HCT116 (cell line): ENCODE measurements around the gene ELP2. TPM values are rescaled to one million over a fixed set of nuclear protein-coding genes. Genes with fewer than 3 reads are reported as not detected.

Source experiments
- ATAC-seq: fragments of 200-7000 bp; cut with Tn5 transposase; 2 replicates; pipeline ENCODE4 v1.9.1; 2020; ENCODE audit warnings: mild to moderate bottlenecking, moderate library complexity
- BruUV-seq: library from RNA; stranded (reverse); fragments of 400-500 nt; replicated peaks from 2 replicates; lab custom pipeline; 2021; lab: Mats Ljungman, UMichigan
- CTCF ChIA-PET: fragments of 300-600 bp; sonication (Branson Sonifier 250); formaldehyde crosslinking; loops from one replicate; lab custom pipeline; 2021; ENCODE audit warnings: antibody characterized with exemption; lab: Charles Lee
- POLR2A ChIA-PET: fragments of 300-600, 350-600 bp; sonication (Branson Sonifier 250); formaldehyde crosslinking; loops from one replicate; lab custom pipeline; 2021; ENCODE audit warnings: antibody characterized with exemption; lab: Charles Lee
- RAD21 ChIA-PET, 2 experiments: fragments of 300-600 bp; sonication (Branson Sonifier 250); formaldehyde crosslinking; loops; one replicate each; lab custom pipeline; 2023; ENCODE audit warnings: low total read pairs in 2 of 2; ENCODE audit not compliant: uncharacterized antibody in 2 of 2, unreplicated experiment in 2 of 2, low non-redundant PET in 1 of 2; lab: Charles Lee
- DNase-seq: peaks from one replicate; pipeline ENCODE4 v3.0.0-alpha.2; 2010; ENCODE audit warnings: low read depth, low spot score
- H2AFZ ChIP-seq: fragments of 200-600 bp; shearing (Covaris generic), sonication (generic); 2 replicates; pipeline ENCODE4 v1.6.1; 2017; ENCODE audit warnings: low read depth, mixed run types, mixed read lengths, antibody characterized with exemption, low read length; ENCODE audit not compliant: poor library complexity, severe bottlenecking
- H3K27ac ChIP-seq: 2 replicates; pipeline ENCODE4 v1.5.1; 2012; ENCODE audit warnings: low read depth, low read length
- H3K27me3 ChIP-seq: fragments of 200-600 bp; sonication (generic); 2 replicates; pipeline ENCODE4 v1.6.1; 2016; ENCODE audit warnings: mixed run types, low read length, mixed read lengths; ENCODE audit not compliant: insufficient read depth
- H3K36me3 ChIP-seq, 2 experiments: fragments of 200-500 bp in 1 of 2; fragments of 200-600 bp in 1 of 2; sonication (Bioruptor generic) in 1 of 2; sonication (generic) in 1 of 2; 2 replicates each; pipeline versions ENCODE4 v1.5.1 to v1.6.1; 2014 to 2016; ENCODE audit warnings: low read length in 2 of 2, inconsistent platforms in 1 of 2, mixed read lengths in 1 of 2, mixed run types in 1 of 2; ENCODE audit not compliant: insufficient read depth in 2 of 2, control insufficient read depth in 1 of 2
- H3K4me1 ChIP-seq, 2 experiments: fragments of 200-600 bp in 1 of 2; sonication (generic) in 1 of 2; 2 replicates each; pipeline versions ENCODE4 v1.5.1 to v1.6.1; 2012 to 2017; ENCODE audit warnings: low read length in 2 of 2, inconsistent platforms in 1 of 2, mild to moderate bottlenecking in 1 of 2, mixed read lengths in 1 of 2, mixed run types in 1 of 2, moderate library complexity in 1 of 2; ENCODE audit not compliant: insufficient read depth in 2 of 2, control insufficient read depth in 1 of 2
- H3K4me2 ChIP-seq: fragments of 200-600 bp; sonication (generic); 2 replicates; pipeline ENCODE4 v1.6.1; 2017; ENCODE audit warnings: mixed run types, low read length, mixed read lengths
- H3K4me3 ChIP-seq, 2 experiments: fragments of 200-600 bp in 1 of 2; sonication (generic) in 1 of 2; replicated peaks in 1 of 2; 2 replicates each; pipeline ENCODE4 v1.5.1; 2011 to 2016; ENCODE audit warnings: low read length in 2 of 2, control low read depth in 1 of 2, low read depth in 1 of 2, mild to moderate bottlenecking in 1 of 2, mixed read lengths in 1 of 2, mixed run types in 1 of 2
- H3K79me2 ChIP-seq: fragments of 200-600 bp; sonication (generic); 2 replicates; pipeline ENCODE4 v1.6.1; 2017; ENCODE audit warnings: mild to moderate bottlenecking, mixed run types, low read length, moderate library complexity, mixed read lengths; ENCODE audit not compliant: insufficient read depth
- H3K9ac ChIP-seq: fragments of 200-600 bp; sonication (generic); 2 replicates; pipeline ENCODE4 v1.6.1; 2016; ENCODE audit warnings: low read length, mixed read lengths
- H3K9me2 ChIP-seq: fragments of 200-600 bp; sonication (generic), shearing (Covaris generic); 2 replicates; pipeline ENCODE4 v1.6.1; 2017; ENCODE audit warnings: mixed run types, mild to moderate bottlenecking, moderate library complexity; ENCODE audit not compliant: insufficient read depth
- H3K9me3 ChIP-seq, 2 experiments: fragments of 200-500 bp in 1 of 2; fragments of 200-600 bp in 1 of 2; sonication (Bioruptor generic) in 1 of 2; sonication (generic) in 1 of 2; 2 replicates each; pipeline ENCODE4 v1.6.1; 2014 to 2017; ENCODE audit warnings: low read length in 2 of 2, mixed read lengths in 2 of 2, inconsistent platforms in 1 of 2, low read depth in 1 of 2, mild to moderate bottlenecking in 1 of 2, mixed run types in 1 of 2, moderate library complexity in 1 of 2; ENCODE audit not compliant: control insufficient read depth in 1 of 2, insufficient read depth in 1 of 2
- H4K20me1 ChIP-seq: fragments of 200-600 bp; sonication (generic), shearing (Covaris generic); 2 replicates; pipeline ENCODE4 v1.6.1; 2017; ENCODE audit warnings: mixed run types, mild to moderate bottlenecking, moderate library complexity; ENCODE audit not compliant: insufficient read depth
- CEBPB ChIP-seq: IDR thresholded peaks from 2 replicates; pipeline ENCODE4 v1.6.1; 2012; ENCODE audit warnings: low read depth
- EZH2phosphoT487 ChIP-seq: fragments of 200-600 bp; IDR thresholded peaks from 2 replicates; pipeline ENCODE4 v1.6.1; 2018; ENCODE audit warnings: antibody characterized with exemption, borderline replicate concordance
- FOSL1 ChIP-seq: IDR thresholded peaks from 2 replicates; pipeline ENCODE4 v1.6.1; 2012; ENCODE audit warnings: low read depth
- JUND ChIP-seq: IDR thresholded peaks from 2 replicates; pipeline ENCODE4 v1.6.1; 2012
- POLR2AphosphoS5 ChIP-seq: IDR thresholded peaks from 2 replicates; pipeline ENCODE4 v1.6.1; 2011; ENCODE audit warnings: mild to moderate bottlenecking, low read depth, low read length, moderate library complexity
- RAD21 ChIP-seq: IDR thresholded peaks from 2 replicates; pipeline ENCODE4 v1.6.1; 2012; ENCODE audit warnings: low read depth, mild to moderate bottlenecking
- SP1 ChIP-seq: IDR thresholded peaks from 2 replicates; pipeline ENCODE4 v1.6.1; 2012; ENCODE audit warnings: low read depth
- SRF ChIP-seq: IDR thresholded peaks from 2 replicates; pipeline ENCODE4 v1.6.1; 2012; ENCODE audit warnings: low read depth
- TCF7L2 ChIP-seq: IDR thresholded peaks from 2 replicates; pipeline ENCODE4 v1.7.0; 2011; ENCODE audit warnings: borderline replicate concordance, inconsistent platforms; ENCODE audit not compliant: insufficient read depth, insufficient read length; ENCODE audit errors: extremely low read depth
- YY1 ChIP-seq: IDR thresholded peaks from 2 replicates; pipeline ENCODE4 v1.6.1; 2011; ENCODE audit warnings: low read length, low read depth, moderate library complexity, mild to moderate bottlenecking; ENCODE audit not compliant: insufficient replicate concordance; ENCODE audit errors: extremely low read depth
- ZFX ChIP-seq: fragments of 450-650 bp; IDR thresholded peaks from 2 replicates; pipeline ENCODE4 v1.6.1; 2017
- intact Hi-C: fragments of 100-400 bp; cut with micrococcal nuclease; formaldehyde crosslinking; loops from 2 replicates; pipeline ENCODE4 v1.10.0; 2022
- total RNA-seq: library from RNA; stranded (reverse); gene quantifications from one replicate; pipeline ENCODE4 v1.2.1, GENCODE V29; 2021; ENCODE audit not compliant: unreplicated experiment
- TF ChIP-seq, protein P1 (sequence below): IDR thresholded peaks from 2 replicates; pipeline ENCODE4 v1.6.1; 2012; ENCODE audit warnings: low read depth
- TF ChIP-seq, protein P2 (sequence below): IDR thresholded peaks from 2 replicates; pipeline ENCODE4 v1.6.1; 2011; ENCODE audit warnings: mild to moderate bottlenecking, low read length, moderate library complexity; ENCODE audit not compliant: insufficient replicate concordance; ENCODE audit errors: extremely low read depth

ELP2 gene
- total RNA-seq, 1 experiment from 2014 or later = 109 TPM

DNA sequence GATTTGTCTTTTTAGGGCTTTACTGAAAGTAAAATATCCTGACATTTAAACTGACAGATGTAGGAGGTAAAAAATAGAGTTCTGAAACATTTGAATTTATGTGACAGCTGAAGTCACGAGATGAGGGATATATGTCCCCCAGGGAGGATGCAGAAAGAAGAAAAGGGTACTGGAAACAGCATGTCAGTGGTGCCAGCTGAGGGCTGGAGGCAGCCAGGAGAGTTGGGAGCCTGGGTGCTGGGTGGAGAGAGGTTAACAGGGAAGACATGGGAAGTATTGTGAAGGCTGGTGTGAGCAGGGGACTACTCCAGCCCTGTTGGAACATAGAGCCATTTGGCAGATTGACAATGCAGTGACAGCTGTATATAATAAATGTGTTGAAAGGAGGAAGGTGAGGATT is 45.8 kb downstream of the ELP2 start (continued):
- TF ChIP-seq, protein P1, sequence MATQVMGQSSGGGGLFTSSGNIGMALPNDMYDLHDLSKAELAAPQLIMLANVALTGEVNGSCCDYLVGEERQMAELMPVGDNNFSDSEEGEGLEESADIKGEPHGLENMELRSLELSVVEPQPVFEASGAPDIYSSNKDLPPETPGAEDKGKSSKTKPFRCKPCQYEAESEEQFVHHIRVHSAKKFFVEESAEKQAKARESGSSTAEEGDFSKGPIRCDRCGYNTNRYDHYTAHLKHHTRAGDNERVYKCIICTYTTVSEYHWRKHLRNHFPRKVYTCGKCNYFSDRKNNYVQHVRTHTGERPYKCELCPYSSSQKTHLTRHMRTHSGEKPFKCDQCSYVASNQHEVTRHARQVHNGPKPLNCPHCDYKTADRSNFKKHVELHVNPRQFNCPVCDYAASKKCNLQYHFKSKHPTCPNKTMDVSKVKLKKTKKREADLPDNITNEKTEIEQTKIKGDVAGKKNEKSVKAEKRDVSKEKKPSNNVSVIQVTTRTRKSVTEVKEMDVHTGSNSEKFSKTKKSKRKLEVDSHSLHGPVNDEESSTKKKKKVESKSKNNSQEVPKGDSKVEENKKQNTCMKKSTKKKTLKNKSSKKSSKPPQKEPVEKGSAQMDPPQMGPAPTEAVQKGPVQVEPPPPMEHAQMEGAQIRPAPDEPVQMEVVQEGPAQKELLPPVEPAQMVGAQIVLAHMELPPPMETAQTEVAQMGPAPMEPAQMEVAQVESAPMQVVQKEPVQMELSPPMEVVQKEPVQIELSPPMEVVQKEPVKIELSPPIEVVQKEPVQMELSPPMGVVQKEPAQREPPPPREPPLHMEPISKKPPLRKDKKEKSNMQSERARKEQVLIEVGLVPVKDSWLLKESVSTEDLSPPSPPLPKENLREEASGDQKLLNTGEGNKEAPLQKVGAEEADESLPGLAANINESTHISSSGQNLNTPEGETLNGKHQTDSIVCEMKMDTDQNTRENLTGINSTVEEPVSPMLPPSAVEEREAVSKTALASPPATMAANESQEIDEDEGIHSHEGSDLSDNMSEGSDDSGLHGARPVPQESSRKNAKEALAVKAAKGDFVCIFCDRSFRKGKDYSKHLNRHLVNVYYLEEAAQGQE = no peak
- TF ChIP-seq FOSL1 (no peak), SRF (no peak), ZFX (no peak)

DNA sequence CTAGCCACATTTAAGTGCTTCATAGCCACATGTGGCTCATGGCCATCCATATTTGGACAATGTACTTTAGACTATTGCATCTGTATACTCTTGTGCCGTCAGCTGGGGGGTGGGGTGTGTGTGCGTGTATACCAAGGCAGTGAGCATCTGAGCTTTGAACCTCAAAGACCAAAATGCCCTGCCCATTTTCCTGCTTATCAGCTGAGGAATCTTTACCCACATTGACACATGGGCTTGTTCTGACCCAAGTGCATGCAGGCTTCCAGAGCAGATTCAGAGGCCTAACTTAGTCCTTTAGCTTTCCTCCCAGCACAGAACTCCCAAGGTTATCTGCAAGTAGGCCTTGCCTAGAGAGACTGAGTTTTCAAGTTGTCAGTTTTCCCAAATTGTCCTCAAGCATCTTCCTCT is 46.5 kb downstream of the ELP2 start:
- TF ChIP-seq POLR2AphosphoS5 (no peak), YY1 (no peak), ZFX (no peak), JUND (no peak), EZH2phosphoT487 (no peak), FOSL1 (no peak), RAD21 (no peak), TCF7L2 (no peak), SP1 (no peak), CEBPB (no peak)
- TF ChIP-seq, protein P2, sequence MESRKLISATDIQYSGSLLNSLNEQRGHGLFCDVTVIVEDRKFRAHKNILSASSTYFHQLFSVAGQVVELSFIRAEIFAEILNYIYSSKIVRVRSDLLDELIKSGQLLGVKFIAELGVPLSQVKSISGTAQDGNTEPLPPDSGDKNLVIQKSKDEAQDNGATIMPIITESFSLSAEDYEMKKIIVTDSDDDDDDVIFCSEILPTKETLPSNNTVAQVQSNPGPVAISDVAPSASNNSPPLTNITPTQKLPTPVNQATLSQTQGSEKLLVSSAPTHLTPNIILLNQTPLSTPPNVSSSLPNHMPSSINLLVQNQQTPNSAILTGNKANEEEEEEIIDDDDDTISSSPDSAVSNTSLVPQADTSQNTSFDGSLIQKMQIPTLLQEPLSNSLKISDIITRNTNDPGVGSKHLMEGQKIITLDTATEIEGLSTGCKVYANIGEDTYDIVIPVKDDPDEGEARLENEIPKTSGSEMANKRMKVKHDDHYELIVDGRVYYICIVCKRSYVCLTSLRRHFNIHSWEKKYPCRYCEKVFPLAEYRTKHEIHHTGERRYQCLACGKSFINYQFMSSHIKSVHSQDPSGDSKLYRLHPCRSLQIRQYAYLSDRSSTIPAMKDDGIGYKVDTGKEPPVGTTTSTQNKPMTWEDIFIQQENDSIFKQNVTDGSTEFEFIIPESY = no peak
- TF ChIP-seq, all 23 proteins: peak for 0
- intact Hi-C loops = no loop called here
- H3K36me3 ChIP-seq = peaks cover 32% of the 10 kb centered on the region in 2 experiments; a peak in 3 of 4 replicates
- H3K79me2 ChIP-seq = no peaks in the 10 kb centered on the region
- H3K27me3 ChIP-seq = no peaks in the 10 kb centered on the region
- no peaks in the 10 kb centered on the region for H3K9me3 ChIP-seq
- CTCF ChIA-PET = no interaction called here
- ATAC-seq (no peak), DNase-seq (no peak)
- RAD21 ChIA-PET = no interaction called here
- H2AFZ ChIP-seq = no peak overlapping the region
- no peak overlapping the region for H3K27ac ChIP-seq
- no peak overlapping the region for H3K4me3 ChIP-seq
- no peaks in the 10 kb centered on the region for H3K4me1 ChIP-seq
- no peaks in the 10 kb centered on the region for H3K9me2 ChIP-seq
- no TSS peak for BruUV-seq
- H3K4me2 ChIP-seq = no peak overlapping the region
- H3K9ac ChIP-seq = no peak overlapping the region
- POLR2A ChIA-PET = no interaction called here
- H4K20me1 ChIP-seq = no peaks in the 10 kb centered on the region
